Measurements from ENCODE around the gene ASXL2.

DNA sequence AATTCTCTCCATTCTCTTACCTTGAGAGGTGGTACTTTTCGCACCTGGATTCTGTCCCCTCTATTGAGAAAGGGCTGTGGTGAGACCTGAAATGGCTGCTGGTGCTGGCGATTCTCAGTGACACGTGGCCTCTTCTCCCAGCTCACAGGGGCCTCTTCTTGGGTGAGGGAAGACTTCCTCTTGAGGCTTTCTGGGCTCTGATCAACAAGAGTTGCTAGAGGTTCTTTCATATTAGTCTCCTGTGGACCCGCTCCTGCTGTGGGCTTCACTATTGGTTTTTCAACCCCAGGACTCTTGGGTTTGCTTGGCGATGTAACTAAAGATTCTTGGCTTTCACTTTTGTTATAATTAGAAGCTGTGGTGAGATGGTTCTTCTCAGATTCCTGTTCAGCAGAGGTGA lies 128.6 kb downstream of the ASXL2 start:
- TF ChIP-seq POLR2AphosphoS5 (IDR thresholded peaks at IDR 0.05) (no peak), POLR2A (IDR thresholded peaks at IDR 0.05) (no peak), EP300 (IDR thresholded peaks at IDR 0.05) (no peak)
- TF ChIP-seq, protein P1, sequence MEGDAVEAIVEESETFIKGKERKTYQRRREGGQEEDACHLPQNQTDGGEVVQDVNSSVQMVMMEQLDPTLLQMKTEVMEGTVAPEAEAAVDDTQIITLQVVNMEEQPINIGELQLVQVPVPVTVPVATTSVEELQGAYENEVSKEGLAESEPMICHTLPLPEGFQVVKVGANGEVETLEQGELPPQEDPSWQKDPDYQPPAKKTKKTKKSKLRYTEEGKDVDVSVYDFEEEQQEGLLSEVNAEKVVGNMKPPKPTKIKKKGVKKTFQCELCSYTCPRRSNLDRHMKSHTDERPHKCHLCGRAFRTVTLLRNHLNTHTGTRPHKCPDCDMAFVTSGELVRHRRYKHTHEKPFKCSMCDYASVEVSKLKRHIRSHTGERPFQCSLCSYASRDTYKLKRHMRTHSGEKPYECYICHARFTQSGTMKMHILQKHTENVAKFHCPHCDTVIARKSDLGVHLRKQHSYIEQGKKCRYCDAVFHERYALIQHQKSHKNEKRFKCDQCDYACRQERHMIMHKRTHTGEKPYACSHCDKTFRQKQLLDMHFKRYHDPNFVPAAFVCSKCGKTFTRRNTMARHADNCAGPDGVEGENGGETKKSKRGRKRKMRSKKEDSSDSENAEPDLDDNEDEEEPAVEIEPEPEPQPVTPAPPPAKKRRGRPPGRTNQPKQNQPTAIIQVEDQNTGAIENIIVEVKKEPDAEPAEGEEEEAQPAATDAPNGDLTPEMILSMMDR (IDR thresholded peaks at IDR 0.05): no peak

Measured in suprapubic skin (tissue), 4 donors.